Effector CD8-positive, alpha-beta T cell (primary cell): ENCODE measurements around the gene MYO1H.

Source experiments
- DNase-seq: peaks from one replicate; lab custom pipeline; 2025; lab: John Stamatoyannopoulos, UW

The MYO1H gene

DNA sequence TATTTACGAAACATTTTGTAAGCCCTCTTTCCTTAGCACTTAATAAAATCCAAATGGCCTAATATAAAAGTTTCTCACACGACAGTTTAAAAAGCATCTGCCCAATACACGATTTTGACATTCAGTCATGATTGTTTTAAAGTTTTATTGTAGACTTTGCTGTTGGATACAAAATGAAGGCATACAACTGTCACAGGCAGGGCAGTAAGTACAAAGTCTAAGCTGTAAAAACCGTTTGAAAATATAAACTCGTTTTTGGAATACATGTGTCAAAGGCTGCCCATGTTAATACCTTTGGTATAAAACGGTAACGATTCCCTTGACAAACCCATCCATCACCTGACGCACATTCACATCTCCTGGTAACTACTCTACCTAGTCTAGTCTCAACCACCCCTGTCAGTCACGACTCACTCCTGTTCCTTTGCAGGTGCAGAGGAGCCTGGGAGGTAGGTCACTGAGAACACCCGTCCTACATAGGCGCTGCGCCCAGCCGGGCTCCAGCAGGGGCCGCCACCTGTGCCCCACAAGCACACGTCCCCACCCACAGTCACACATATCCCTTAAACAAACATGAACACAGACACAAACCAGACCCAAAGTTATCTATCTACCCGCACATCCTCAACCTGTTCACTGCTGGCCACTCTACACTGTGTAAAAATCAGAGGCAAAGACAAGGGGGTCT lies 102.3 kb downstream of the MYO1H start:
- no peak for DNase-seq

GRCh38 chr12:109450980-109451379 lies 103.3 kb downstream of the MYO1H start:
- no peak for DNase-seq

- DNase-seq: no peak
Measured at GRCh38 chr12:109451400-109451799, 103.7 kb downstream of the MYO1H start.

GRCh38 chr12:109452489-109452888 lies 104.8 kb downstream of the MYO1H start:
- DNase-seq: no peak

DNA sequence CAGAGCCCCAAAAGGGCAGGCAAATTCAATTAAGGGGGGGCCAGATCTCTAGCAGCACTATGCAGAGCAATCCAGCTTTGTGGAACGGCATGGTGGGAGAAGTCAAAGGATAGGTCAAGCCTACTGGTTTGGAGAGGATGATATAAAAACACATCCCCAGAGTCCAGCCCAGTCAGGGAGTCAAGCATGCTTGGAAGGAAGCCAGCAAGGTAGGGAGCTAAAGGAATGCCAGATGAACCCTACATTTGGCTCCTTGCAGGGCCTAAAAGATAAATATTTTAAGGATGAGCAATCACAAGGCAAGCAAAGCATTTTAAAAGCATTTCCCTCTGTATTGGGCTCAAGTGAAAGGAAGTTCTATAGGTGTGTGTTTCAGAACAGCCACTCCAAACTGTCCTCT lies 108.0 kb downstream of the MYO1H start:
- DNase-seq: no peak

DNA sequence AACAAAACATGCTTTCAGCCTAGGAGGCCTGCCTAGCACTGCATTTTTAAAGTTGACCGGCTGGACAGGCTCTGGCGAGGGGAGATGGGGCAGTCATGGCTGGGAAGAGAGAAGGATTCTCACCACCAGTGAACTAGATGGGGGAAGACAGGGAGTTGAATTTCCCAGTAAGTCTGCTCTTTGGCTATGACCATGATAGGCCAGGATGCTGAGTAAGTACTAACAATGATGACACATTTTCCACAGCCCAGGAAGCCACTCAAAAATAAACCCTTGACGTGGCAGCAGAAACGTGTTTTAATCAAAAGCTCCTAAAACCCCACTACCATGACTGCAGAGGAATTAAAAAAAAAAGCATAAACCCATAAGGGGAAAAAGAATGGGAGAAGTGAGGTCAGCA lies 110.4 kb downstream of the MYO1H start:
- no peak for DNase-seq

- DNase-seq: no peak
Measured at GRCh38 chr12:109458771-109459208, 111.1 kb downstream of the MYO1H start.

GRCh38 chr12:109459247-109459646 lies 111.5 kb downstream of the MYO1H start:
- DNase-seq: no peak

DNA sequence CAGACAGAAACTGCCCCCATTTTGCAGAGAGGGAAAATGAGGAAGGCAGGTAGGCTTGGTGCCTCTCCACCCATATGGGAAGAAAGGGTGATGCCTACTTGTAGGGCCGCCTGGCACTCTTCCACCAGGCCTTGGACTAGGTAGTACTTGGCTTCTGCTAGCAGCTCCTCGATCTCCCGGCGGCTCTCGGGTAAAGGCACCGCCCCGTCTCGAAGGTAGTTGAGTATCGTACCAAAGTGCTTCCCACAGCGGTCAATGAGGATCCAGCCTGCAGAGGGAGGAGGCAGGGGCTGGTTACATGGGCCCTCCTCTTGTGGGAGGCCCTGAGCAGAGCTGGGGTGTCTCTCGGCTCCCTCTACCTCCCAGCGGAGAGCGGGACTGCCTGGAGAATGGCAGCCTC lies 112.8 kb downstream of the MYO1H start:
- DNase-seq: no peak

- no peak for DNase-seq
Measured at GRCh38 chr12:109461049-109461845, 113.5 kb downstream of the MYO1H start.

GRCh38 chr12:109461846-109462756 lies 114.4 kb downstream of the MYO1H start:
- DNase-seq: no peak

DNA sequence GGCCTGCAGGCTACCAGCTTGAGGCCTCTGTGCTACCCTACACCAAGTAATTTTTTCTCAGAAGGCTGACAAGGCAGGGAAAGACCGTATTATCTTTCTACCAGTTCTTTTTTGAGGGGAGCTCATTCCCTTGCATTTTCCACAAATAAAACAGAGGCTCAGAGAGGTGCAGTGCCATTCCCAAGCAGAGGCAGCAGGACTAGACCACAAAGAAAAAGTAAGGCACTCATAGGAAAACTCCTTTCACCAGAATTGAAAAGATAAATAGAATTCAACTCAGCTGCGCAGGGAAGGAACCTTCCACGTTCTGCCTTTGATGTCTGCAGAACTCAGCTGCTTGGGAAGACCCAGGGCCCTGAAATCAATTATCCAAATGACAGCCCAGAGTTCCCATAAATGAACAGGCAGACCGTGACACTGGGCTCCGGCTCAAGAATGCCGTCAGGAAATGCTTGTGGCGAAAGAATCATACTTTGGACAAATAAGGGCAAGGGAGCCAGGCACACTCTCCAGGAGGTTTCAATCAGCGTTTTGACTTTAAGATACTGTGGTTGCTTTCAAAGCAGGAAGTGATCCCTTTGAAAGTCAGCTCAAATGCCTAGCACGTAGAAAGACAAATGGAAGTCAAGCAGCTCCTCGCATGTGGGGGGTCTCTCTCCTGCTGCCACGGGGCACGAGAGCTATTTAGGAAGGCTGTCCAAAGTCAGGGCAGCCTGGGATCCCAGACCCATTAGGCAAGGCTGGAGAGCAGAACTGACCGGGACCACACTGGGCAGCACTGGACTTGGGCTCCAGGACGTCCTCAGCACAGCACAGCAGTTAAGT lies 115.4 kb downstream of the MYO1H start:
- DNase-seq: no peak

GRCh38 chr12:109463756-109464155 lies 116.1 kb downstream of the MYO1H start:
- DNase-seq: no peak

DNA sequence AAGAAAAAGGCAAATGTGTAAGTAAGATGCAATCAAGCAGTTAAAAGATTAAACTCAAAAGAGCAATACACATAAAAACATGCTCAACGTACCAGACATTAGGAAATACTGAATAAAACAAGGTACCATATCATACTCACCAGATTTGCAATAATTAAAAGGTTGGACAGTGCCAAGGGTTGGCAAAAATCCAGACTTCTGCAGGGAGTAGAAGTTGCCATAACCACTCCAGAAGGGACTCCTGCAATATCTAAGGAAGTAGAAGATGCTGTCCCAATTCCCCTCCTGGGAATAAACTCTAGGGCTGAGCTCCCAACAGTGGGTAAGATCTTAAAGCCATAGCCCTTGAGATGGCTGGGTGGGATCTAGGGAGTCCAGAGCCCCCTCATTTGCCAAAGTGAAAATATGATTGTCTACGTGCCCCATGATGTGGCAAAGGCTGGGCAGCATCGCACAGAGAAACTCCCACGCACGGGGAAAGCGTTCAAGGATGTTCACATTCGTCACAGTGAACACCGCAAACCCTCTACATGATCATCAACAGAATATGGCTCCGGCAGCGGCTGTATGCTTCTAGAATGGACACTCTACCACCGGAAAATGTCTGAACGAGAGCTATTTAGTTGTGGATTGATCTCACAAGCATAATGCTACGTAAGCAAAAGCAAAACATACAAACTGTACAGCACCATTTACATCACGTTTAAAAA lies 117.1 kb downstream of the MYO1H start:
- no peak for DNase-seq

GRCh38 chr12:109466305-109466704 lies 118.6 kb downstream of the MYO1H start:
- DNase-seq: no peak

DNA sequence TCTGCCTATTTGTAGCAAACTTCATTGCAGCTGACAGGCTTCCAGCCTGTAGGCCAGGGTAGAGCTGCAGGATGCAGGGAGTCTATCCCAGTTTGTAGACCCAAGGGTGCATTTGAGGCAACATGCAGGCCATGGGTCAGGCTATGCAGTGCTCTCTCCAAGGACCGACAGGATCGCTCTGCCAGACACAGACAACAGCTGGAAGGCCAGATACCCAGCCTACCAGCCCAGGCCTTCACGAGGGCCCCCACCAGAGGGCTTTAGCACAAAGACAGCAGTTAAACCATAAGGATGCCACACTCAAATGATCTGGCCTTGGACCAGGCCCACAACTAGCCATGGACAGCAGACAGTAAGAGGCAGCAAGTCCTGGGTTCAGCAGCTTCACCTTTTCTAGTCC lies 119.1 kb downstream of the MYO1H start:
- DNase-seq: no peak

- DNase-seq: no peak
Measured at GRCh38 chr12:109467978-109468676, 120.4 kb downstream of the MYO1H start.

- DNase-seq: no peak
Measured at GRCh38 chr12:109469517-109469916, 121.8 kb downstream of the MYO1H start.

- DNase-seq: no peak
Measured at GRCh38 chr12:109473006-109473405, 125.3 kb downstream of the MYO1H start.
